Activated naive CD8-positive, alpha-beta T cell (primary cell): ENCODE measurements around the gene FANCC.
A peak's percentile ranks its signal among the peaks of the same experiment; 100 is the strongest.
"Not testable (repeated sequence)": the region's sequence is repeated elsewhere in the genome, so short reads cannot be mapped to it uniquely, and the experiment has no call there.

Source experiments
- H3K27ac Mint-ChIP-seq: one replicate; pipeline ENCODE4 v1.8.0; 2021; ENCODE audit warnings: mixed read lengths
- H3K27me3 Mint-ChIP-seq: one replicate; pipeline ENCODE4 v1.8.0; 2021; ENCODE audit warnings: mixed read lengths
- H3K36me3 Mint-ChIP-seq: one replicate; pipeline ENCODE4 v1.8.0; 2021; ENCODE audit warnings: mixed read lengths
- H3K4me1 Mint-ChIP-seq: one replicate; pipeline ENCODE4 v1.8.0; 2021; ENCODE audit warnings: low read depth, mixed read lengths
- H3K4me3 Mint-ChIP-seq: one replicate; pipeline ENCODE4 v1.8.0; 2021; ENCODE audit warnings: mild to moderate bottlenecking, mixed read lengths
- H3K9me3 Mint-ChIP-seq: one replicate; pipeline ENCODE4 v1.8.0; 2021; ENCODE audit warnings: low read depth, mixed read lengths

Gene FANCC

GRCh38 chr9:95307538-95307937, 10.0 kb downstream of the FANCC start:
- Mint-ChIP-seq H3K9me3 (no peaks in the 10 kb centered on the region), H3K36me3 (peaks cover 5% of the 10 kb centered on the region), H3K27me3 (no peaks in the 10 kb centered on the region), H3K4me3 (no peak overlapping the region), H3K4me1 (peaks cover 19% of the 10 kb centered on the region), H3K27ac (no peak overlapping the region)

- H3K9me3 Mint-ChIP-seq: no peaks in the 10 kb centered on the region
Observed at GRCh38 chr9:95306819-95307218, 10.7 kb downstream of the FANCC start.

GRCh38 chr9:95305770-95306492, 11.6 kb downstream of the FANCC start:
- no peaks in the 10 kb centered on the region for H3K9me3 Mint-ChIP-seq
- H3K4me1 Mint-ChIP-seq: peaks cover 22% of the 10 kb centered on the region
- H3K27ac Mint-ChIP-seq: no peak overlapping the region
- H3K36me3 Mint-ChIP-seq: peaks cover 3% of the 10 kb centered on the region
- no peak overlapping the region for H3K4me3 Mint-ChIP-seq
- no peaks in the 10 kb centered on the region for H3K27me3 Mint-ChIP-seq

More at GRCh38 chr9:95306819-95307218, 10.7 kb downstream of the FANCC start:
- Mint-ChIP-seq H3K4me1 (peaks cover 21% of the 10 kb centered on the region), H3K27me3 (no peaks in the 10 kb centered on the region), H3K4me3 (no peak overlapping the region), H3K36me3 (peaks cover 3% of the 10 kb centered on the region), H3K27ac (no peak overlapping the region)

GRCh38 chr9:95302479-95302878, 15.0 kb downstream of the FANCC start:
- H3K36me3 Mint-ChIP-seq: no peaks in the 10 kb centered on the region

GRCh38 chr9:95297760-95298159, 19.7 kb downstream of the FANCC start:
- Mint-ChIP-seq H3K4me3 (no peak overlapping the region), H3K9me3 (no peaks in the 10 kb centered on the region), H3K27me3 (no peaks in the 10 kb centered on the region), H3K4me1 (peaks cover 17% of the 10 kb centered on the region), H3K27ac (no peak overlapping the region), H3K36me3 (no peaks in the 10 kb centered on the region)

More at GRCh38 chr9:95302479-95302878, 15.0 kb downstream of the FANCC start:
- Mint-ChIP-seq H3K27ac (no peak overlapping the region), H3K27me3 (no peaks in the 10 kb centered on the region), H3K4me1 (peaks cover 29% of the 10 kb centered on the region), H3K9me3 (no peaks in the 10 kb centered on the region), H3K4me3 (peak overlapping the region; percentile 38)

GRCh38 chr9:95297316-95297715, 20.2 kb downstream of the FANCC start:
- Mint-ChIP-seq H3K27ac (no peak overlapping the region), H3K9me3 (no peaks in the 10 kb centered on the region), H3K36me3 (no peaks in the 10 kb centered on the region), H3K4me1 (peaks cover 12% of the 10 kb centered on the region), H3K4me3 (no peak overlapping the region), H3K27me3 (no peaks in the 10 kb centered on the region)

- H3K4me1 Mint-ChIP-seq: peaks cover 11% of the 10 kb centered on the region
Observed at GRCh38 chr9:95296761-95297160, 20.7 kb downstream of the FANCC start.

GRCh38 chr9:95293296-95293695, 24.2 kb downstream of the FANCC start:
- not testable (repeated sequence) for H3K9me3 Mint-ChIP-seq, H3K27ac Mint-ChIP-seq, H3K4me1 Mint-ChIP-seq, H3K4me3 Mint-ChIP-seq, H3K27me3 Mint-ChIP-seq, H3K36me3 Mint-ChIP-seq

More at GRCh38 chr9:95296761-95297160, 20.7 kb downstream of the FANCC start:
- Mint-ChIP-seq H3K27ac (no peak overlapping the region), H3K4me3 (no peak overlapping the region), H3K9me3 (no peaks in the 10 kb centered on the region), H3K27me3 (no peaks in the 10 kb centered on the region), H3K36me3 (peaks cover 2% of the 10 kb centered on the region)

- H3K27me3 Mint-ChIP-seq: no peaks in the 10 kb centered on the region
- no peak overlapping the region for H3K27ac Mint-ChIP-seq
- peaks cover 8% of the 10 kb centered on the region for H3K4me1 Mint-ChIP-seq
- peaks cover 4% of the 10 kb centered on the region for H3K36me3 Mint-ChIP-seq
- H3K4me3 Mint-ChIP-seq: no peak overlapping the region
- no peaks in the 10 kb centered on the region for H3K9me3 Mint-ChIP-seq
Observed at GRCh38 chr9:95292226-95292625, 25.3 kb downstream of the FANCC start.

- no peaks in the 10 kb centered on the region for H3K27me3 Mint-ChIP-seq
- H3K27ac Mint-ChIP-seq: no peak overlapping the region
- no peak overlapping the region for H3K4me3 Mint-ChIP-seq
- peaks cover 4% of the 10 kb centered on the region for H3K36me3 Mint-ChIP-seq
- H3K9me3 Mint-ChIP-seq: peaks cover 1% of the 10 kb centered on the region
- H3K4me1 Mint-ChIP-seq: peaks cover 10% of the 10 kb centered on the region
Observed at GRCh38 chr9:95286151-95286550, 31.4 kb downstream of the FANCC start.

- H3K27ac Mint-ChIP-seq: no peak overlapping the region
- H3K27me3 Mint-ChIP-seq: no peaks in the 10 kb centered on the region
- peaks cover 10% of the 10 kb centered on the region for H3K36me3 Mint-ChIP-seq
- H3K4me3 Mint-ChIP-seq: no peak overlapping the region
- peaks cover 10% of the 10 kb centered on the region for H3K4me1 Mint-ChIP-seq
- H3K9me3 Mint-ChIP-seq: peaks cover 10% of the 10 kb centered on the region
Observed at GRCh38 chr9:95285307-95285706, 32.2 kb downstream of the FANCC start.

- H3K36me3 Mint-ChIP-seq: peaks cover 15% of the 10 kb centered on the region
Observed at GRCh38 chr9:95284162-95285080, 33.1 kb downstream of the FANCC start.

GRCh38 chr9:95283673-95284072, 33.8 kb downstream of the FANCC start:
- peaks cover 15% of the 10 kb centered on the region for H3K9me3 Mint-ChIP-seq
- no peak overlapping the region for H3K4me3 Mint-ChIP-seq
- no peaks in the 10 kb centered on the region for H3K27me3 Mint-ChIP-seq

More at GRCh38 chr9:95284162-95285080, 33.1 kb downstream of the FANCC start:
- H3K9me3 Mint-ChIP-seq: peaks cover 15% of the 10 kb centered on the region
- no peak overlapping the region for H3K27ac Mint-ChIP-seq
- no peak overlapping the region for H3K4me3 Mint-ChIP-seq
- no peaks in the 10 kb centered on the region for H3K27me3 Mint-ChIP-seq
- peaks cover 10% of the 10 kb centered on the region for H3K4me1 Mint-ChIP-seq

GRCh38 chr9:95282332-95282731, 35.2 kb downstream of the FANCC start:
- H3K36me3 Mint-ChIP-seq: peaks cover 13% of the 10 kb centered on the region
- no peaks in the 10 kb centered on the region for H3K27me3 Mint-ChIP-seq
- peaks cover 15% of the 10 kb centered on the region for H3K9me3 Mint-ChIP-seq
- no peak overlapping the region for H3K27ac Mint-ChIP-seq
- no peak overlapping the region for H3K4me3 Mint-ChIP-seq
- peaks cover 12% of the 10 kb centered on the region for H3K4me1 Mint-ChIP-seq

More at GRCh38 chr9:95283673-95284072, 33.8 kb downstream of the FANCC start:
- peaks cover 8% of the 10 kb centered on the region for H3K4me1 Mint-ChIP-seq
- no peak overlapping the region for H3K27ac Mint-ChIP-seq
- H3K36me3 Mint-ChIP-seq: peaks cover 15% of the 10 kb centered on the region

- Mint-ChIP-seq H3K36me3 (peaks cover 13% of the 10 kb centered on the region), H3K27ac (no peak overlapping the region), H3K9me3 (peaks cover 15% of the 10 kb centered on the region), H3K27me3 (no peaks in the 10 kb centered on the region), H3K4me1 (peaks cover 24% of the 10 kb centered on the region), H3K4me3 (no peak overlapping the region)
Observed at GRCh38 chr9:95280745-95281144, 36.8 kb downstream of the FANCC start.
